ENCODE results near the gene FURIN.
"Not testable (repeated sequence)": the region's sequence is repeated elsewhere in the genome, so short reads cannot be mapped to it uniquely, and the experiment has no call there.

FURIN gene

GRCh38 chr15:90873998-90874605 is 5.7 kb downstream of the FURIN start:
- H3K27me3 ChIP-seq, result no peaks in the 10 kb centered on the region
- no peak for DNase-seq
- no peaks in the 10 kb centered on the region for H3K9me3 ChIP-seq
- TF ChIP-seq CTCF (IDR thresholded peaks at IDR 0.05; ENCODE audit: low read depth, low read length), result no peak
- peaks cover 8% of the 10 kb centered on the region; the same call in 1 of the 2 replicates for H3K4me1 ChIP-seq
- peaks cover 10% of the 10 kb centered on the region for H3K36me3 ChIP-seq
- H3K4me3 ChIP-seq (ENCODE audit: low read depth, low read length), result no peak overlapping the region

- not testable (repeated sequence) for H3K9me3 ChIP-seq; H3K4me3 ChIP-seq (ENCODE audit: low read depth, low read length); H3K4me1 ChIP-seq; DNase-seq; H3K27me3 ChIP-seq
- peaks cover 16% of the 10 kb centered on the region for H3K36me3 ChIP-seq
Measured at GRCh38 chr15:90874986-90875385, 6.6 kb downstream of the FURIN start.

GRCh38 chr15:90875549-90875981 is 7.2 kb downstream of the FURIN start:
- DNase-seq, result no peak
- Histone ChIP-seq H3K9me3 (no peaks in the 10 kb centered on the region), H3K4me3 (ENCODE audit: low read depth, low read length) (no peak overlapping the region), H3K36me3 (peaks cover 16% of the 10 kb centered on the region), H3K4me1 (peaks cover 8% of the 10 kb centered on the region; the same call in 1 of the 2 replicates), H3K27me3 (no peaks in the 10 kb centered on the region)
- TF ChIP-seq CTCF (IDR thresholded peaks at IDR 0.05; ENCODE audit: low read depth, low read length), result no peak

DNA sequence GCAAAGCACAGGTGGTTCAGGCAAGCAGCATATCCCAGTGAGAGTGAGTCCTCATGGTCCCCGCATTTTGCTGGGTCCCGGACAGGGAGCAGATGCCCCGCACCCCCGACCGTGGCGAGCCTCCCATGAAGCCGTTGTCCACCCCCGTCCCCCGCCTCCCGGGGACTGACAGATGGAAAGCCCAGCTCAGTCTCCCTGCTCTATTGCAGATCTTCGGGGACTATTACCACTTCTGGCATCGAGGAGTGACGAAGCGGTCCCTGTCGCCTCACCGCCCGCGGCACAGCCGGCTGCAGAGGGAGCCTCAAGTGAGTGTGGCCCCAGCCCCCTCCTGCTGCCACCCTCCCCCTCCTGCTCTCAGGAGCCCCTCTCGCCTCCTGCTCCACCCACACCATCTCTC is 7.7 kb downstream of the FURIN start:
- no peak for TF ChIP-seq CTCF (IDR thresholded peaks at IDR 0.05; ENCODE audit: low read depth, low read length)
- peaks cover 16% of the 10 kb centered on the region for H3K36me3 ChIP-seq
- DNase-seq, result no peak

DNA sequence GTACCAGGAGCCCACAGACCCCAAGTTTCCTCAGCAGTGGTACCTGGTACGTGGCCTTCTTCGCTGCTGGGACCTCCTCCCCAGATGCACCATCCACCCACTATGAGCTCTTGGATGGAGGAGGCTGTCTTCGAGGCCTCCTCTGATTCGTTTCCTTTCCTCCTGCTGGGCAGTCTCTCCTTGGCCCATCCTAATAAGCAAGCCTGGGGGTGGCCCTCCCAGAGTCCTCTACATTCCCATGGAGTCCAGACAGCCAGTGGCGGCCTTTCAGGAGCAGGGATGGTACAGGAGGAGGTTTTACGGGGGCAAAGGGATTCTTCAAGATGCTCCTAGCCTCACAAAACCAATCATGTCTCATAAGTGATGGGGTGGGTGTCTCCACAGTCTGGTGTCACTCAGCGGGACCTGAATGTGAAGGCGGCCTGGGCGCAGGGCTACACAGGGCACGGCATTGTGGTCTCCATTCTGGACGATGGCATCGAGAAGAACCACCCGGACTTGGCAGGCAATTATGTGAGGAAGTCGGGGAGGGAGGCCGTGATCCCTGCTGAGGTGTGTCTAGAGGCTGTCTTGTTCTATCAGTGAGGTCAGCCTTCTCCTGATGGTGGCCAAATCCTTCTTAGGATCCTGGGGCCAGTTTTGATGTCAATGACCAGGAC is 8.3 kb downstream of the FURIN start:
- Histone ChIP-seq H3K36me3 (peaks cover 16% of the 10 kb centered on the region), H3K4me1 (peaks cover 8% of the 10 kb centered on the region; the same call in 1 of the 2 replicates)
- no peak for TF ChIP-seq CTCF (IDR thresholded peaks at IDR 0.05; ENCODE audit: low read depth, low read length)

More for the DNA sequence above, 7.7 kb downstream of the FURIN start:
- Histone ChIP-seq H3K4me1 (peaks cover 8% of the 10 kb centered on the region; the same call in 1 of the 2 replicates), H3K27me3 (no peaks in the 10 kb centered on the region), H3K4me3 (ENCODE audit: low read depth, low read length) (no peak overlapping the region), H3K9me3 (no peaks in the 10 kb centered on the region)

DNA sequence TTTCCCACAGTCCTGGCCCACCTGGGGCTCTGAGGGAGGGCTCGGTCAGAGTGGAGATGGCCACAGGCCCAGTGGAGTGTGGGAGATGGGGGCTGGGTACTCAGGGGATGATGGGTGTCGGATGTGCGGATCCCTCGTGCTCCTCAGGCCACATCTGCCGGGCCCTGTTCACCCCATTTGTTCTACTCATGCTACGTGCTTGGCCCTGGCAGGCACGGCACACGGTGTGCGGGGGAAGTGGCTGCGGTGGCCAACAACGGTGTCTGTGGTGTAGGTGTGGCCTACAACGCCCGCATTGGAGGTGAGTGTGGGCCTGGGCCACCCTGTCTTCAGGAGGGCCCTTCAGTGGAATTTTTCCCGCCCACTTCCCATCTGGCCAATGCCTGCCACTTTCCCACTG is 8.9 kb downstream of the FURIN start:
- Histone ChIP-seq H3K36me3 (peaks cover 16% of the 10 kb centered on the region), H3K27me3 (no peaks in the 10 kb centered on the region), H3K9me3 (no peaks in the 10 kb centered on the region), H3K4me1 (peaks cover 7% of the 10 kb centered on the region; the same call in 1 of the 2 replicates), H3K4me3 (ENCODE audit: low read depth, low read length) (no peak overlapping the region)
- no peak for TF ChIP-seq CTCF (IDR thresholded peaks at IDR 0.05; ENCODE audit: low read depth, low read length)
- DNase-seq, result no peak

More for the DNA sequence above, 8.3 kb downstream of the FURIN start:
- H3K9me3 ChIP-seq, result no peaks in the 10 kb centered on the region
- DNase-seq, result no peak
- no peak overlapping the region for H3K4me3 ChIP-seq (ENCODE audit: low read depth, low read length)
- no peaks in the 10 kb centered on the region for H3K27me3 ChIP-seq

All from BE2C (cell line).